K562 (cell line): ENCODE measurements around the gene ZNF17. TPM values are rescaled to one million over a fixed set of nuclear protein-coding genes. Genes with fewer than 3 reads are reported as not detected.

ENCODE experiments used
- CBFA2T2 ChIP-seq: fragments of 450-650 bp; conservative IDR thresholded peaks from 2 replicates; pipeline ENCODE4 v1.6.1; 2017; ENCODE audit warnings: mild to moderate bottlenecking
- CSDE1 ChIP-seq, 2 experiments: fragments of 450-650 bp; IDR thresholded peaks; 2 replicates each; pipeline ENCODE4 v1.6.1; 2016; ENCODE audit warnings: mild to moderate bottlenecking in 1 of 2
- E2F8 ChIP-seq: fragments of 450-650 bp; IDR thresholded peaks from 2 replicates; pipeline ENCODE4 v1.7.1; 2018; ENCODE audit warnings: mild to moderate bottlenecking, low read depth; ENCODE audit not compliant: partially characterized antibody
- FOXP1 ChIP-seq: sonication (generic); formaldehyde crosslinking; IDR thresholded peaks from 2 replicates; pipeline ENCODE4 v1.8.0; 2022; ENCODE audit warnings: mild to moderate bottlenecking, missing genetic modification reagents
- GATA2 ChIP-seq: sonication (generic); formaldehyde crosslinking; IDR thresholded peaks from 2 replicates; pipeline ENCODE4 v1.4.0; 2020; ENCODE audit warnings: mild to moderate bottlenecking, missing genetic modification reagents
- HNRNPH1 ChIP-seq: fragments of 200-400 bp; formaldehyde crosslinking; optimal IDR thresholded peaks from 2 replicates; pipeline ENCODE3; 2017; ENCODE audit warnings: low read depth, mild to moderate bottlenecking, low read length, moderate library complexity
- HNRNPLL ChIP-seq: fragments of 200-400 bp; formaldehyde crosslinking; IDR thresholded peaks from 2 replicates; pipeline ENCODE4 v1.6.1; 2017; ENCODE audit warnings: low read length, low read depth, mild to moderate bottlenecking; ENCODE audit not compliant: poor library complexity, severe bottlenecking
- HSF4 ChIP-seq: fragments of 250-450 bp; sonication (Bioruptor Pico); IDR thresholded peaks from 2 replicates; pipeline ENCODE4 v2.1.2; 2022; ENCODE audit warnings: mild to moderate bottlenecking, moderate library complexity, borderline replicate concordance
- PHB2 ChIP-seq: fragments of 450-650 bp; IDR thresholded peaks from 2 replicates; pipeline ENCODE4 v1.6.1; 2017; ENCODE audit warnings: low read depth
- SMARCA4 ChIP-seq: fragments of 450-650 bp; IDR thresholded peaks from 2 replicates; pipeline ENCODE4 v1.6.1; 2016
- ZBTB7A ChIP-seq: IDR thresholded peaks from 2 replicates; pipeline ENCODE4 v1.6.1; 2011; ENCODE audit warnings: low read depth, mild to moderate bottlenecking, low read length, moderate library complexity, borderline replicate concordance; ENCODE audit not compliant: control insufficient read depth
- ZFP30 ChIP-seq: fragments of 250-450 bp; sonication (Bioruptor Pico); IDR thresholded peaks from 2 replicates; pipeline ENCODE4 v1.8.0; 2022; ENCODE audit warnings: moderate library complexity, mild to moderate bottlenecking, inconsistent platforms, borderline replicate concordance
- ZMIZ1 ChIP-seq, 2 experiments: fragments of 150-350 bp in 1 of 2; IDR thresholded peaks; 2 replicates each; pipeline ENCODE4 v1.6.1; 2012 to 2016; ENCODE audit warnings: low read depth in 2 of 2, low read length in 2 of 2, mild to moderate bottlenecking in 1 of 2, moderate library complexity in 1 of 2
- ZNF277 ChIP-seq: fragments of 250-450 bp; sonication (Bioruptor Pico); IDR thresholded peaks from 2 replicates; pipeline ENCODE4 v1.8.0; 2022; ENCODE audit warnings: inconsistent platforms, mild to moderate bottlenecking, moderate library complexity, borderline replicate concordance
- polyA plus RNA-seq, 8 experiments: library from polyadenylated mRNA; depleted of rRNA in 4 of 8; stranded (reverse) in 5 of 8; unstranded in 3 of 8; fragments of >200 nt; fragmentation: Nextera tagmentation in 2 of 8; fragmentation: Illumina TruSeq in 1 of 8; extraction: Ambion mirVana in 2 of 8; extraction: Trizol in 1 of 8; gene quantifications; 2 replicates each; pipeline versions ENCODE4 v1.2.1 to v1.2.3, GENCODE V29; 2011 to 2014; ENCODE audit warnings: inconsistent platforms in 1 of 8, missing spikeins in 1 of 8
- total RNA-seq, 7 experiments: library from RNA; depleted of rRNA in 6 of 7; stranded (reverse); fragments of >200 nt in 6 of 7; fragmentation: Illumina TruSeq in 2 of 7; extraction: Trizol in 2 of 7; gene quantifications; 2 replicates each; pipeline versions ENCODE4 v1.2.1 to v1.2.3, GENCODE V29; 2011 to 2021; ENCODE audit warnings: low replicate concordance in 1 of 7
- TF ChIP-seq, protein P1 (sequence below), 3 experiments: fragments of 200-800 bp in 1 of 3; sonication (Bioruptor generic) in 1 of 3; sonication (generic) in 1 of 3; formaldehyde crosslinking in 1 of 3; IDR thresholded peaks; 2 replicates each; pipeline versions ENCODE4 v1.6.1 to v1.8.0; 2016 to 2022; ENCODE audit warnings: mild to moderate bottlenecking in 2 of 3, missing compliant biosample characterization in 2 of 3, missing genetic modification characterization in 2 of 3, missing genetic modification reagents in 1 of 3
- TF ChIP-seq, protein P2 (sequence below): fragments of 450-650 bp; formaldehyde crosslinking; IDR thresholded peaks from 2 replicates; pipeline ENCODE4 v1.4.0; 2020; ENCODE audit warnings: mild to moderate bottlenecking, moderate library complexity

ZNF17 gene
- total and polyA plus RNA-seq, 9 of the 15 experiments (the other 6 are each of a cell fraction or from before 2014, with no cell fraction given): 5.3 to 8.6 (median 6.5) TPM

GRCh38 chr19:57410877-57411671 is at the start of gene ZNF17 (continued):
- TF ChIP-seq ZBTB7A: no peak
- TF ChIP-seq ZFP30: no peak
- TF ChIP-seq E2F8: no peak
- no peak for TF ChIP-seq HNRNPH1
- no peak for TF ChIP-seq SMARCA4
- no peak for TF ChIP-seq HSF4
- TF ChIP-seq ZMIZ1 (IDR thresholded peaks at IDR 0.05; ENCODE audit: low read depth in 2 of 2, low read length in 2 of 2): no peak
- TF ChIP-seq, protein P1, sequence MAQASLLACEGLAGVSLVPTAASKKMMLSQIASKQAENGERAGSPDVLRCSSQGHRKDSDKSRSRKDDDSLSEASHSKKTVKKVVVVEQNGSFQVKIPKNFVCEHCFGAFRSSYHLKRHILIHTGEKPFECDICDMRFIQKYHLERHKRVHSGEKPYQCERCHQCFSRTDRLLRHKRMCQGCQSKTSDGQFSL (CRISPR knock-in tag; IDR thresholded peaks at IDR 0.05): no peak
- TF ChIP-seq, protein P1 (tag; IDR thresholded peaks at IDR 0.05): no peak
- TF ChIP-seq CBFA2T2: no peak
- TF ChIP-seq ZNF277 (CRISPR knock-in tag): no peak
- TF ChIP-seq PHB2: no peak
- TF ChIP-seq FOXP1 (CRISPR knock-in tag): no peak
- no peak for TF ChIP-seq CSDE1 (IDR thresholded peaks at IDR 0.05)
- TF ChIP-seq, protein P2, sequence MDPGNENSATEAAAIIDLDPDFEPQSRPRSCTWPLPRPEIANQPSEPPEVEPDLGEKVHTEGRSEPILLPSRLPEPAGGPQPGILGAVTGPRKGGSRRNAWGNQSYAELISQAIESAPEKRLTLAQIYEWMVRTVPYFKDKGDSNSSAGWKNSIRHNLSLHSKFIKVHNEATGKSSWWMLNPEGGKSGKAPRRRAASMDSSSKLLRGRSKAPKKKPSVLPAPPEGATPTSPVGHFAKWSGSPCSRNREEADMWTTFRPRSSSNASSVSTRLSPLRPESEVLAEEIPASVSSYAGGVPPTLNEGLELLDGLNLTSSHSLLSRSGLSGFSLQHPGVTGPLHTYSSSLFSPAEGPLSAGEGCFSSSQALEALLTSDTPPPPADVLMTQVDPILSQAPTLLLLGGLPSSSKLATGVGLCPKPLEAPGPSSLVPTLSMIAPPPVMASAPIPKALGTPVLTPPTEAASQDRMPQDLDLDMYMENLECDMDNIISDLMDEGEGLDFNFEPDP (CRISPR knock-in tag): no peak
- no peak for TF ChIP-seq GATA2 (CRISPR knock-in tag)
- TF ChIP-seq HNRNPLL: peak; percentile 11
